ENCODE results near the gene MAN1C1.
A peak's percentile ranks its signal among the peaks of the same experiment; 100 is the strongest.

Gene MAN1C1

DNA sequence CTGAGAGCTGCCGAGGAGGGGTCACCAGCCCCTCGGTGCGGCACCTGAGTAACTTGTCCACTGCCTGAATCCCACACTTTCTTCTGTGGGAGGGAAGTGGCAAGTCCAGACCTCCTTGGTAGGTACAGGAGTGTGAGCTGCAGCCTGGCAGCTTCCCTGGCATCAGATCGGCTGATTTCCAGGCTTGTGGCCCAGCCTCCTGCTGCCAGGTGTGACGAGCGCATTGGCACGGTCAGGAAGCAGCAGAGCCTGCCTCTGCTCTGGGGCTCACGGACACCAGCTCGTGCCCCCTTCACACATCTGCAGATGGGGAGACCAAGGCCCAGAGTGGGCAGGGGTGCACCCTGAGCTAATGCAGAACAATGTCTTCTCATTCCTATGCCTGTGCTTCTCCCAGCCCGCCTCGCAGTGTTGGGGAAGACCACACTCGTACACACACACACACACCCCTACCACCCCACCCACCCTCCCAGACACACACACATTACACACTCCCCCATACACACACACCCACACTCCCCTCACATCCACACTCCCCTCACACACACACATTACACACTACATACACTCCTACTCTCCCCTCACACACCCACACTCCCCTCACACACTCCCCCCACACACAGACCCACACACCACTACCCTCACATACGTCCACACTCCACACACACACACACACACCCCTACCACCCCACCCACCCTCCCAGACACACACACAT is 150.3 kb downstream of the MAN1C1 start:
- peaks cover 32% of the 10 kb centered on the region for H3K4me1 Mint-ChIP-seq
- peak overlapping the region in 1 of 3 experiments; percentile 76 for H3K27ac Mint-ChIP-seq
- H3K4me3 Mint-ChIP-seq = no peak overlapping the region
- no peaks in the 10 kb centered on the region for H3K9me3 Mint-ChIP-seq
- TF ChIP-seq, protein P1, sequence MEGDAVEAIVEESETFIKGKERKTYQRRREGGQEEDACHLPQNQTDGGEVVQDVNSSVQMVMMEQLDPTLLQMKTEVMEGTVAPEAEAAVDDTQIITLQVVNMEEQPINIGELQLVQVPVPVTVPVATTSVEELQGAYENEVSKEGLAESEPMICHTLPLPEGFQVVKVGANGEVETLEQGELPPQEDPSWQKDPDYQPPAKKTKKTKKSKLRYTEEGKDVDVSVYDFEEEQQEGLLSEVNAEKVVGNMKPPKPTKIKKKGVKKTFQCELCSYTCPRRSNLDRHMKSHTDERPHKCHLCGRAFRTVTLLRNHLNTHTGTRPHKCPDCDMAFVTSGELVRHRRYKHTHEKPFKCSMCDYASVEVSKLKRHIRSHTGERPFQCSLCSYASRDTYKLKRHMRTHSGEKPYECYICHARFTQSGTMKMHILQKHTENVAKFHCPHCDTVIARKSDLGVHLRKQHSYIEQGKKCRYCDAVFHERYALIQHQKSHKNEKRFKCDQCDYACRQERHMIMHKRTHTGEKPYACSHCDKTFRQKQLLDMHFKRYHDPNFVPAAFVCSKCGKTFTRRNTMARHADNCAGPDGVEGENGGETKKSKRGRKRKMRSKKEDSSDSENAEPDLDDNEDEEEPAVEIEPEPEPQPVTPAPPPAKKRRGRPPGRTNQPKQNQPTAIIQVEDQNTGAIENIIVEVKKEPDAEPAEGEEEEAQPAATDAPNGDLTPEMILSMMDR (IDR thresholded peaks at IDR 0.05; ENCODE audit: unreplicated experiment in 3 of 3) = no peak
- peaks cover 17% of the 10 kb centered on the region for H3K27me3 Mint-ChIP-seq (ENCODE audit: low read depth)
- no peaks in the 10 kb centered on the region for H3K36me3 Mint-ChIP-seq (ENCODE audit: low read depth)

DNA sequence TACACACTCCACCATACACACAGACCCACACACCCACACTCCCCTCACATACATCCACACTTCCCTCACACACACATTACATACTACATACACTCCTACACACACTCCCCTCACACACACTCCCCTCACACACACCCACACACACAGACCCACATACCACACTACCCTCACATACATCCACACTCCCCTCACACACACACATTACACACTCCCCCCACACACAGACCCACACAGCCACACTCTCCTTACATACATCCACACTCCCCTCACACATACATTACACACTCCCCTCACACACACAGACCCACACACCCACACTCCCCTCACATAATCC is 150.8 kb downstream of the MAN1C1 start:
- Mint-ChIP-seq H3K27ac (peak overlapping the region in 1 of 3 experiments; percentile 76), H3K36me3 (ENCODE audit: low read depth) (no peaks in the 10 kb centered on the region), H3K9me3 (no peaks in the 10 kb centered on the region), H3K27me3 (ENCODE audit: low read depth) (peaks cover 16% of the 10 kb centered on the region), H3K4me1 (peaks cover 37% of the 10 kb centered on the region), H3K4me3 (no peak overlapping the region)
- TF ChIP-seq, protein P1 (IDR thresholded peaks at IDR 0.05; ENCODE audit: unreplicated experiment in 3 of 3) = no peak

DNA sequence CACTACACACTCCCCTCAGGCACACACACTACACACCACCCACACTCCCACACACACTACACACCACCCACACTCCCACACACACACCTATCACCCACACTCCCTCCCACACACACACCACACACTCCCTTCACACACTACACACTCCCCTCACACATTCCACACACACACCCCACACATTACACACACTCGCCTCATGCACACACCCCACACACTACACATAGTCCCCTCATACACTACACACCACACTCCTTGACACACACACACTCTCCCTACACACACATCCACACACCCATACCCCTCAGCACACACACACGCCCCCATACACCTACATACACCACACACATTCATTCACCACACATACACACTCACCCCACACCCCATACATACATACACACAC is 152.4 kb downstream of the MAN1C1 start:
- Mint-ChIP-seq H3K9me3 (no peaks in the 10 kb centered on the region), H3K27ac (peak overlapping the region; percentile 13 to 58 (median 35)), H3K27me3 (ENCODE audit: low read depth) (peaks cover 26% of the 10 kb centered on the region), H3K4me3 (no peak overlapping the region), H3K36me3 (ENCODE audit: low read depth) (peaks cover 3% of the 10 kb centered on the region), H3K4me1 (peaks cover 53% of the 10 kb centered on the region)
- TF ChIP-seq, protein P1 (IDR thresholded peaks at IDR 0.05; ENCODE audit: unreplicated experiment in 3 of 3) = no peak

DNA sequence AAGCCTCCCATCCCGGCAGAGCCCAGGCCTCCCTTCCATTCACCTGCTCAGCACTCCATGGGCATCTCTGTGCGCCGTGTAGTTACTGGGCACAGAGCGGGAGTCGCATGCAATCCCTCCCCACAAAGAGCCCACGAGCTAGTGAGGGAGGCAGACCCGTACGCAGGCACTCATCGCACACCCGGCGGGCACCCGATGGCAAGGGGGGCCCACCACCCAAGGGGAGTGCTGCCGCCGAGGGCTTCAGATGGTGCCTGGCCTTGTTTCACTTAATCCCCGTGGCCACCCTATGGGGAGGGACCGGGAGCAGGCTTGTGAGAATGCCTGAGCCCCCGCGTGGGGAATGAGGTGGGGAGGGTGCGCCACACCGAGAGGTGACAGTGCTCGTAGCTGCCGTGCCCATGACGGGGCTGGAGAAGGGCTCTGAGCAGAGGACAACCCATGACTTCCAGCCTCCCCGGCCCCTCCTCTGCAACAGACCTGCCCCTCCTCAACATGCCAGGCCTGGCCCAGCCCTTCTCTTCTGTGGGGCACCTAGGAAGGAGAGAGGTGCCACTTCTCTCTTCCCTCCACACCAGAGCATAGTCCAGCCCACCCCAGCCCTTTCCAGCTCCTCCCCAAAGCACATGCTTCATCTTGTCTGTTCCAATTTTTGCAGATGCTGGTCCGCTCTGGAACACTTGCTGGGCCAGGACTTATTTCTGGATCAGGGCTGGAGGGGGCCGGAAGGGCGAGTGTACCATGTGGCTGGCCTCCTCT is 153.2 kb downstream of the MAN1C1 start:
- Mint-ChIP-seq H3K27ac (peak overlapping the region; percentile 90 to 93 (median 92)), H3K4me3 (no peak overlapping the region), H3K27me3 (ENCODE audit: low read depth) (peaks cover 33% of the 10 kb centered on the region), H3K36me3 (ENCODE audit: low read depth) (peaks cover 3% of the 10 kb centered on the region), H3K9me3 (no peaks in the 10 kb centered on the region), H3K4me1 (peaks cover 59% of the 10 kb centered on the region)
- TF ChIP-seq, protein P1 (IDR thresholded peaks at IDR 0.05; ENCODE audit: unreplicated experiment in 3 of 3) = no peak

DNA sequence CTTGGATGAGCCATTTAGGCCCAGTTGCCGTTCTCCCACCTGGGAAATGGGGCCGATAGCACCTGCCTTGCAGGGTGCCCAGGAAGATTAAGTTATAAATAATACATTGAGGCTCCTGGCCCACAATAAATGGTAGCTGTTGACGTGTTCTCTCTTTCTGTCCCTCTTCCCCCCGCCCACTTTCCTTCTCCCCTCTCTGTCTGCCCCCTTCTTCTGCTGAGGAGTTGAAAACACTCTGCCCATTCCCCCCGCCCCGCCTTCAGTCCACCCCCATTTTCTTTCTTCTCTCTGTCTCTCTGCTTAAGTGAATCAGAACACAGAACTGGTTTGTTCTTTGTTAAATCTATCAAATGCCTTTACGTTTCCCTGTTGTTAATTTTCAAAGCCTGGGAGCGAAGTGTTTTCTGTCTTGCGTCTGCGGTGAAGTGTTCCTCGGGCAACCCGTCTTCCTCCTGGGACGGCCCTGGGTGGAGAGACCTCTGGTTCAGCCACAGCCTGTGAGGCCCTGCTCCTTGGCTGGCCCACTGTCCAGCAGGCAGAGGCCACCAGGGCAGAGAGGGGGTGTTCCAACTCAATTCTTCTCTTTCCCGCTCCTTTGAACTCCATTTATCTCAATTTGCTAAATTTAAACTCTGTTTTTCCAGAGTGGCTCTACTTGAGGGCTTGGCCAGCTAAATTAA is 154.1 kb downstream of the MAN1C1 start:
- TF ChIP-seq, protein P1 (IDR thresholded peaks at IDR 0.05; ENCODE audit: unreplicated experiment in 3 of 3) = no peak
- Mint-ChIP-seq H3K4me1 (peaks cover 63% of the 10 kb centered on the region), H3K36me3 (ENCODE audit: low read depth) (peaks cover 3% of the 10 kb centered on the region), H3K9me3 (no peaks in the 10 kb centered on the region), H3K4me3 (peak overlapping the region; percentile 26 to 50 (median 42)), H3K27ac (peak overlapping the region; percentile 90 to 93 (median 92)), H3K27me3 (ENCODE audit: low read depth) (peaks cover 40% of the 10 kb centered on the region)

Measured in nephron (organoid).